Upper lobe of left lung (tissue), 6 donors: ENCODE measurements around the gene CDC14A. TPM values are rescaled to one million over a fixed set of nuclear protein-coding genes. Genes with fewer than 3 reads are reported as not detected.

Experiments used
- ATAC-seq, 2 donors: fragments of 200-7000 bp; cut with Tn5 transposase; one replicate each; pipeline ENCODE4 v1.9.1; 2022; ENCODE audit warnings: mild to moderate bottlenecking in 2 of 2, moderate library complexity in 2 of 2; ENCODE audit not compliant: low FRiP score in 2 of 2
- DNase-seq, 2 donors: peaks; one replicate each; pipeline ENCODE4 v3.0.0-alpha.2; 2019 to 2020
- H3K27ac ChIP-seq, 4 donors: fragments of 200-600 bp; sonication (generic); one replicate each; pipeline ENCODE4 v1.5.1; 2016 to 2019
- H3K27me3 ChIP-seq, 4 donors: fragments of 200-600 bp; sonication (generic); one replicate each; pipeline ENCODE4 v1.5.1; 2017 to 2019
- H3K36me3 ChIP-seq, 4 donors: fragments of 200-600 bp; sonication (generic); one replicate each; pipeline ENCODE4 v1.5.1; 2016 to 2019
- H3K4me1 ChIP-seq, 4 donors: fragments of 200-600 bp; sonication (generic); one replicate each; pipeline ENCODE4 v1.5.1; 2018 to 2019
- H3K4me3 ChIP-seq, 4 donors: fragments of 200-600 bp; sonication (generic); one replicate each; pipeline ENCODE4 v1.5.1; 2017 to 2019; ENCODE audit warnings: mild to moderate bottlenecking in 2 of 4, moderate library complexity in 1 of 4
- H3K9me3 ChIP-seq, 4 donors: fragments of 200-600 bp; sonication (generic); one replicate each; pipeline ENCODE4 v1.5.1; 2018 to 2019
- EP300 ChIP-seq, 4 donors: sonication (generic); formaldehyde crosslinking; IDR thresholded peaks; one replicate each; pipeline ENCODE4 v1.5.1; 2017; ENCODE audit warnings: antibody characterized with exemption in 4 of 4, control low read depth in 2 of 4
- POLR2A ChIP-seq, 4 donors: fragments of 450-650 bp; IDR thresholded peaks; one replicate each; pipeline ENCODE4 v1.5.1; 2016 to 2017; ENCODE audit warnings: antibody characterized with exemption in 4 of 4, mild to moderate bottlenecking in 2 of 4
- POLR2AphosphoS5 ChIP-seq, 2 donors: sonication (generic); formaldehyde crosslinking; IDR thresholded peaks; one replicate each; pipeline ENCODE4 v1.5.1; 2017; ENCODE audit warnings: antibody characterized with exemption in 2 of 2
- WGBS, 2 donors: methylation state at CpG; one replicate each; pipeline ENCODE4 v1.1.5; 2017 to 2018; 5-methylcytosine and 5-hydroxymethylcytosine counted together
- total RNA-seq, 6 donors: library from RNA; depleted of rRNA in 4 of 6; stranded (reverse); fragments of >200 nt in 4 of 6; gene quantifications; one replicate each; pipeline versions ENCODE4 v1.1.0 to v1.2.1, GENCODE V29; 2016 to 2021
- TF ChIP-seq, protein P1 (sequence below), 6 experiments: fragments of 450-650 bp in 4 of 6; fragments of 200-600 bp in 2 of 6; sonication (generic) in 2 of 6; IDR thresholded peaks; one replicate each; pipeline ENCODE4 v1.5.1; 2016 to 2019; ENCODE audit warnings: antibody characterized with exemption in 6 of 6
- donor health status: DM: no; HTN: no; CAD: no; lungs with moderate emphysema.
- donor health status: DM: no; HTN: yes; CAD: no; lungs with severe emphysema.

The CDC14A gene
- total RNA-seq, 6 donors from 2014 or later, result 9.6 to 56.6 (median 22.1) TPM

GRCh38 chr1:100344774-100345173 lies 7.5 kb upstream of the CDC14A start:
- Histone ChIP-seq H3K27ac (no peak overlapping the region), H3K36me3 (no peaks in the 10 kb centered on the region), H3K27me3 (no peaks in the 10 kb centered on the region), H3K4me3 (no peak overlapping the region), H3K9me3 (no peaks in the 10 kb centered on the region), H3K4me1 (no peaks in the 10 kb centered on the region)
- no peak for ATAC-seq
- WGBS, 2 donors, result 97 to 100% methylated on average over 2 of the region's 2 CpGs
- DNase-seq, result no peak
- TF ChIP-seq POLR2AphosphoS5 (IDR thresholded peaks at IDR 0.05), result no peak
- TF ChIP-seq EP300 (IDR thresholded peaks at IDR 0.05), result no peak
- TF ChIP-seq POLR2A (IDR thresholded peaks at IDR 0.05), result no peak
- TF ChIP-seq, protein P1, sequence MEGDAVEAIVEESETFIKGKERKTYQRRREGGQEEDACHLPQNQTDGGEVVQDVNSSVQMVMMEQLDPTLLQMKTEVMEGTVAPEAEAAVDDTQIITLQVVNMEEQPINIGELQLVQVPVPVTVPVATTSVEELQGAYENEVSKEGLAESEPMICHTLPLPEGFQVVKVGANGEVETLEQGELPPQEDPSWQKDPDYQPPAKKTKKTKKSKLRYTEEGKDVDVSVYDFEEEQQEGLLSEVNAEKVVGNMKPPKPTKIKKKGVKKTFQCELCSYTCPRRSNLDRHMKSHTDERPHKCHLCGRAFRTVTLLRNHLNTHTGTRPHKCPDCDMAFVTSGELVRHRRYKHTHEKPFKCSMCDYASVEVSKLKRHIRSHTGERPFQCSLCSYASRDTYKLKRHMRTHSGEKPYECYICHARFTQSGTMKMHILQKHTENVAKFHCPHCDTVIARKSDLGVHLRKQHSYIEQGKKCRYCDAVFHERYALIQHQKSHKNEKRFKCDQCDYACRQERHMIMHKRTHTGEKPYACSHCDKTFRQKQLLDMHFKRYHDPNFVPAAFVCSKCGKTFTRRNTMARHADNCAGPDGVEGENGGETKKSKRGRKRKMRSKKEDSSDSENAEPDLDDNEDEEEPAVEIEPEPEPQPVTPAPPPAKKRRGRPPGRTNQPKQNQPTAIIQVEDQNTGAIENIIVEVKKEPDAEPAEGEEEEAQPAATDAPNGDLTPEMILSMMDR (IDR thresholded peaks at IDR 0.05), result no peak

- H3K36me3 ChIP-seq, result no peaks in the 10 kb centered on the region
- DNase-seq, result no peak
- ATAC-seq, result no peak
- H3K4me3 ChIP-seq, result no peak overlapping the region
- H3K4me1 ChIP-seq, result peaks cover 0 to 5% (median 1%) of the 10 kb centered on the region in 4 donors
- H3K9me3 ChIP-seq, result no peaks in the 10 kb centered on the region
- WGBS, 2 donors, result 94 to 98% methylated on average over 2 of the region's 2 CpGs
- no peaks in the 10 kb centered on the region for H3K27me3 ChIP-seq
- no peak overlapping the region for H3K27ac ChIP-seq
- TF ChIP-seq POLR2AphosphoS5 (IDR thresholded peaks at IDR 0.05) (no peak), POLR2A (IDR thresholded peaks at IDR 0.05) (no peak), EP300 (IDR thresholded peaks at IDR 0.05) (no peak)
- TF ChIP-seq, protein P1 (IDR thresholded peaks at IDR 0.05), result no peak
Measured at GRCh38 chr1:100346387-100346786, 5.9 kb upstream of the CDC14A start.

- ATAC-seq (no peak), DNase-seq (no peak)
- Histone ChIP-seq H3K27me3 (no peaks in the 10 kb centered on the region), H3K9me3 (no peaks in the 10 kb centered on the region), H3K27ac (no peak overlapping the region), H3K36me3 (no peaks in the 10 kb centered on the region), H3K4me1 (peaks cover 0 to 5% (median 1%) of the 10 kb centered on the region in 4 donors), H3K4me3 (no peak overlapping the region)
- no peak for TF ChIP-seq EP300 (IDR thresholded peaks at IDR 0.05)
- TF ChIP-seq POLR2AphosphoS5 (IDR thresholded peaks at IDR 0.05), result no peak
- TF ChIP-seq, protein P1 (IDR thresholded peaks at IDR 0.05), result no peak
- 80 to 85% methylated on average over 5 of the region's 5 CpGs for WGBS, 2 donors
Measured at GRCh38 chr1:100347009-100347966, 5.0 kb upstream of the CDC14A start.

GRCh38 chr1:100348549-100349144 lies 3.7 kb upstream of the CDC14A start:
- no peaks in the 10 kb centered on the region for H3K36me3 ChIP-seq
- no peak overlapping the region for H3K27ac ChIP-seq
- no peaks in the 10 kb centered on the region for H3K9me3 ChIP-seq
- 96 to 98% methylated on average over 8 to 9 of the region's 9 CpGs for WGBS, 2 donors
- ATAC-seq, result no peak
- peaks cover 0 to 12% (median 6%) of the 10 kb centered on the region in 4 donors for H3K4me1 ChIP-seq
- TF ChIP-seq POLR2A (IDR thresholded peaks at IDR 0.05) (no peak), POLR2AphosphoS5 (IDR thresholded peaks at IDR 0.05) (no peak), EP300 (IDR thresholded peaks at IDR 0.05) (no peak)
- TF ChIP-seq, protein P1 (IDR thresholded peaks at IDR 0.05), result no peak
- no peak overlapping the region for H3K4me3 ChIP-seq
- H3K27me3 ChIP-seq, result no peaks in the 10 kb centered on the region
- DNase-seq, result no peak
